GM12878 (cell line): ENCODE results near the gene AP3M1. TPM values are rescaled to one million over a fixed set of nuclear protein-coding genes. Genes with fewer than 3 reads are reported as not detected.

Experiments used
- CUX1 ChIP-seq: IDR thresholded peaks from 2 replicates; pipeline ENCODE4 v1.6.1; 2012; ENCODE audit warnings: improper control_type of control experiment, low read depth, low read length; ENCODE audit not compliant: insufficient replicate concordance
- FOXK2 ChIP-seq: fragments of 450-650 bp; IDR thresholded peaks from 2 replicates; pipeline ENCODE4 v1.6.1; 2017; ENCODE audit warnings: mild to moderate bottlenecking, moderate library complexity
- GATAD2B ChIP-seq: fragments of 450-650 bp; conservative IDR thresholded peaks from 2 replicates; pipeline ENCODE4 v1.6.1; 2017; ENCODE audit warnings: low read depth, mild to moderate bottlenecking, moderate library complexity
- HDAC6 ChIP-seq: fragments of 200-600 bp; sonication (generic); IDR thresholded peaks from one replicate; pipeline ENCODE4 v1.8.0; 2017; ENCODE audit warnings: antibody characterized with exemption; ENCODE audit not compliant: unreplicated experiment
- LARP7 ChIP-seq: fragments of 450-650 bp; IDR thresholded peaks from 2 replicates; pipeline ENCODE4 v1.6.1; 2017; ENCODE audit warnings: mild to moderate bottlenecking
- MEF2B ChIP-seq: fragments of 450-650 bp; IDR thresholded peaks from 2 replicates; pipeline ENCODE4 v1.6.1; 2018; ENCODE audit warnings: mild to moderate bottlenecking, moderate library complexity; ENCODE audit not compliant: partially characterized antibody, poor library complexity, severe bottlenecking
- MTA3 ChIP-seq: IDR thresholded peaks from 2 replicates; pipeline ENCODE4 v1.6.1; 2012; ENCODE audit warnings: low read length, inconsistent platforms, borderline replicate concordance
- MXI1 ChIP-seq: fragments of 150-350 bp; IDR thresholded peaks from 2 replicates; pipeline ENCODE4 v1.6.1; 2011; ENCODE audit warnings: low read depth, mild to moderate bottlenecking, inconsistent platforms, low read length, improper control_type of control experiment
- NBN ChIP-seq: fragments of 450-650 bp; IDR thresholded peaks from 2 replicates; pipeline ENCODE4 v1.6.1; 2016
- NFYB ChIP-seq: IDR thresholded peaks from 2 replicates; pipeline ENCODE4 v1.6.1; 2011; ENCODE audit warnings: low read depth, mild to moderate bottlenecking, low read length, improper control_type of control experiment, moderate library complexity; ENCODE audit not compliant: insufficient read depth
- NKRF ChIP-seq: fragments of 450-650 bp; conservative IDR thresholded peaks from 2 replicates; pipeline ENCODE4 v1.6.1; 2017; ENCODE audit warnings: mild to moderate bottlenecking, moderate library complexity
- REST ChIP-seq: IDR thresholded peaks from 2 replicates; pipeline ENCODE4 v1.6.1; 2012; ENCODE audit warnings: mild to moderate bottlenecking, low read depth, low read length
- SMARCA5 ChIP-seq: fragments of 450-650 bp; IDR thresholded peaks from 2 replicates; pipeline ENCODE4 v1.6.1; 2017; ENCODE audit warnings: mild to moderate bottlenecking
- SUZ12 ChIP-seq: fragments of 200-600 bp; sonication (generic); IDR thresholded peaks from one replicate; pipeline ENCODE4 v1.6.1; 2018; ENCODE audit warnings: antibody characterized with exemption, mild to moderate bottlenecking; ENCODE audit not compliant: unreplicated experiment
- YY1 ChIP-seq: IDR thresholded peaks from 2 replicates; pipeline ENCODE4 v1.6.1; 2011; ENCODE audit warnings: low read depth, mild to moderate bottlenecking, low read length
- ZNF217 ChIP-seq: fragments of 450-650 bp; IDR thresholded peaks from 2 replicates; pipeline ENCODE4 v1.6.1; 2017; ENCODE audit warnings: antibody characterized with exemption, mild to moderate bottlenecking
- polyA plus RNA-seq, 11 experiments: library from polyadenylated mRNA; depleted of rRNA in 4 of 11; unstranded in 6 of 11; stranded (reverse) in 5 of 11; fragments of >200 nt; fragmentation: Nextera tagmentation in 4 of 11; fragmentation: Illumina TruSeq in 1 of 11; extraction: Ambion mirVana in 4 of 11; extraction: Trizol in 1 of 11; gene quantifications; 1 replicate in 1 of 11; 2 replicates in 10 of 11; pipeline versions ENCODE4 v1.2.1 to v1.2.3, GENCODE V29; 2011 to 2016; ENCODE audit warnings: inconsistent platforms in 2 of 11, missing spikeins in 2 of 11, low read depth in 1 of 11
- total RNA-seq, 4 experiments: library from RNA; depleted of rRNA in 3 of 4; stranded (reverse); fragments of >200 nt in 3 of 4; fragmentation: Illumina TruSeq in 1 of 4; extraction: Trizol in 1 of 4; gene quantifications; 2 replicates each; pipeline versions ENCODE4 v1.2.1 to v1.2.3, GENCODE V29; 2013 to 2021

Gene AP3M1
- total and polyA plus RNA-seq, 10 of the 15 experiments (the other 5 are each of a cell fraction or from before 2014, with no cell fraction given): 22.1 to 83.4 (median 47.7) TPM

GRCh38 chr10:74150990-74151878, 606 bp upstream of the AP3M1 start, which contains the start of gene ADK (continued):
- no peak for TF ChIP-seq CUX1
- peak; percentile 23 for TF ChIP-seq HDAC6
- peak; percentile 89; the same call in 1 of the 2 replicates for TF ChIP-seq SMARCA5
- TF ChIP-seq MEF2B: peak; percentile 41
- TF ChIP-seq LARP7: peak; percentile 94
- TF ChIP-seq MTA3: no peak
- peak; percentile 92 for TF ChIP-seq MXI1
- TF ChIP-seq ZNF217: no peak
- no peak for TF ChIP-seq REST
- TF ChIP-seq NKRF: peak; percentile 89
- peak; percentile 69; the same call in 1 of the 2 replicates for TF ChIP-seq NBN
- no peak for TF ChIP-seq FOXK2
- no peak for TF ChIP-seq SUZ12
- TF ChIP-seq NFYB: peak; percentile 36; the same call in 1 of the 2 replicates
- TF ChIP-seq GATAD2B: peak; percentile 96
- 0 out of 2 replicates have a peak, but pooled peaks have one; percentile 37 for TF ChIP-seq YY1
